Erythroblast (primary cell): ENCODE data around the gene SLC9A3.
"Not testable (repeated sequence)": the region's sequence is repeated elsewhere in the genome, so short reads cannot be mapped to it uniquely, and the experiment has no call there.

Experiments used
- DNase-seq, 2 experiments: peaks; one replicate each; lab custom pipeline; 2025; lab: John Stamatoyannopoulos, UW
- GATA1 ChIP-seq: IDR thresholded peaks from 2 replicates; pipeline ENCODE4 v1.6.1; 2011; ENCODE audit warnings: low read depth, mild to moderate bottlenecking, control low read depth, low read length, moderate library complexity
- POLR2A ChIP-seq: IDR thresholded peaks from 2 replicates; pipeline ENCODE4 v1.6.1; 2011; ENCODE audit warnings: mild to moderate bottlenecking, low read length

The SLC9A3 gene

GRCh38 chr5:520196-520849 lies 3.9 kb downstream of the SLC9A3 start:
- TF ChIP-seq POLR2A = no peak
- TF ChIP-seq GATA1 = no peak

GRCh38 chr5:518721-519120 lies 5.5 kb downstream of the SLC9A3 start:
- DNase-seq = no peak
- TF ChIP-seq GATA1 (no peak), POLR2A (no peak)

More at GRCh38 chr5:520196-520849, 3.9 kb downstream of the SLC9A3 start:
- no peak for DNase-seq

GRCh38 chr5:517535-518100 lies 6.6 kb downstream of the SLC9A3 start:
- TF ChIP-seq POLR2A (no peak), GATA1 (no peak)
- no peak for DNase-seq

- no peak for DNase-seq
- no peak for TF ChIP-seq POLR2A
- no peak for TF ChIP-seq GATA1
These were observed 7.3 kb downstream of the SLC9A3 start for GRCh38 chr5:516980-517379.

- DNase-seq = no peak
These were observed 7.8 kb downstream of the SLC9A3 start for GRCh38 chr5:516338-516925.

GRCh38 chr5:515273-515836 lies 8.9 kb downstream of the SLC9A3 start:
- no peak for TF ChIP-seq POLR2A
- no peak for TF ChIP-seq GATA1
- DNase-seq = no peak

More at GRCh38 chr5:516338-516925, 7.8 kb downstream of the SLC9A3 start:
- TF ChIP-seq POLR2A (no peak), GATA1 (no peak)

- TF ChIP-seq GATA1 (no peak), POLR2A (no peak)
- no peak for DNase-seq
These were observed 9.6 kb downstream of the SLC9A3 start for GRCh38 chr5:514673-515072.

GRCh38 chr5:514101-514485 lies 10.2 kb downstream of the SLC9A3 start:
- no peak for TF ChIP-seq GATA1
- no peak for TF ChIP-seq POLR2A
- DNase-seq = no peak

- no peak for DNase-seq
- no peak for TF ChIP-seq GATA1
- TF ChIP-seq POLR2A = no peak
These were observed 10.8 kb downstream of the SLC9A3 start for GRCh38 chr5:513216-514100.

GRCh38 chr5:511476-511875 lies 12.8 kb downstream of the SLC9A3 start:
- DNase-seq = no peak

GRCh38 chr5:510521-510920 lies 13.7 kb downstream of the SLC9A3 start:
- DNase-seq = no peak
- TF ChIP-seq POLR2A = no peak
- TF ChIP-seq GATA1 = no peak

More at GRCh38 chr5:511476-511875, 12.8 kb downstream of the SLC9A3 start:
- TF ChIP-seq GATA1 = no peak
- TF ChIP-seq POLR2A = no peak

- no peak for TF ChIP-seq GATA1
- TF ChIP-seq POLR2A = no peak
These were observed 14.6 kb downstream of the SLC9A3 start for GRCh38 chr5:509611-510185.

GRCh38 chr5:507986-508575 lies 16.2 kb downstream of the SLC9A3 start:
- DNase-seq = not testable (repeated sequence)

More at GRCh38 chr5:509611-510185, 14.6 kb downstream of the SLC9A3 start:
- DNase-seq = no peak
